Vagina (tissue), 2 donors: Measurements from ENCODE around the gene NR4A3.

ENCODE experiments used
- POLR2AphosphoS5 ChIP-seq, 2 donors: sonication (generic); formaldehyde crosslinking; IDR thresholded peaks; one replicate each; pipeline ENCODE4 v1.9.0; 2017; ENCODE audit warnings: antibody characterized with exemption in 2 of 2, mild to moderate bottlenecking in 2 of 2, low read depth in 1 of 2; ENCODE audit not compliant: insufficient read depth in 1 of 2
- TF ChIP-seq, protein P1 (sequence below), 3 experiments: fragments of 450-650 bp in 2 of 3; fragments of 200-600 bp in 1 of 3; sonication (generic) in 1 of 3; IDR thresholded peaks; one replicate each; pipeline ENCODE4 v1.5.1; 2017 to 2019; ENCODE audit warnings: antibody characterized with exemption in 3 of 3, mild to moderate bottlenecking in 2 of 3, moderate library complexity in 2 of 3

DNA sequence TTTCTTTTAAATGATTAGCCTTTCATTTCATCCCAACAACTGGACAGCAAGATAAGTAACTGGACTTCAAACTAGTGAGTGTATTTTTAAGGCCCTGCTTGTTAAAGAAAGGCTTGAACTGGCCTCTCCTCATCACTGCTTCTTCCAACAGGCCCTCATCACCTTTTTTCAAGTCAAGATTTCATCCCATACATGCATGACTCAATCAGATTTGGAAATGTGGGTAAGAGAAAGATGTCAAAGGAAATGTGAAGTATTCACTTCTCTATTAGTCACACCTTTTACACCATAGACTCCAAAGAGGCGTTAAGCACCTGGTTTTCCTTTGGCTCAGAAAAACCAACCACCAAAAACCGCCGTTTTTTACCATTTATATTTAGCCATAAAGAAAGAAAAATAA lies 4.9 kb downstream of the NR4A3 start:
- TF ChIP-seq POLR2AphosphoS5 (IDR thresholded peaks at IDR 0.05; ENCODE audit: insufficient read depth in 1 of 2, low read depth in 1 of 2) = no peak
- TF ChIP-seq, protein P1, sequence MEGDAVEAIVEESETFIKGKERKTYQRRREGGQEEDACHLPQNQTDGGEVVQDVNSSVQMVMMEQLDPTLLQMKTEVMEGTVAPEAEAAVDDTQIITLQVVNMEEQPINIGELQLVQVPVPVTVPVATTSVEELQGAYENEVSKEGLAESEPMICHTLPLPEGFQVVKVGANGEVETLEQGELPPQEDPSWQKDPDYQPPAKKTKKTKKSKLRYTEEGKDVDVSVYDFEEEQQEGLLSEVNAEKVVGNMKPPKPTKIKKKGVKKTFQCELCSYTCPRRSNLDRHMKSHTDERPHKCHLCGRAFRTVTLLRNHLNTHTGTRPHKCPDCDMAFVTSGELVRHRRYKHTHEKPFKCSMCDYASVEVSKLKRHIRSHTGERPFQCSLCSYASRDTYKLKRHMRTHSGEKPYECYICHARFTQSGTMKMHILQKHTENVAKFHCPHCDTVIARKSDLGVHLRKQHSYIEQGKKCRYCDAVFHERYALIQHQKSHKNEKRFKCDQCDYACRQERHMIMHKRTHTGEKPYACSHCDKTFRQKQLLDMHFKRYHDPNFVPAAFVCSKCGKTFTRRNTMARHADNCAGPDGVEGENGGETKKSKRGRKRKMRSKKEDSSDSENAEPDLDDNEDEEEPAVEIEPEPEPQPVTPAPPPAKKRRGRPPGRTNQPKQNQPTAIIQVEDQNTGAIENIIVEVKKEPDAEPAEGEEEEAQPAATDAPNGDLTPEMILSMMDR (IDR thresholded peaks at IDR 0.05) = no peak
